AG20443 (cell line): ENCODE data around the gene FAM241B.
A peak's percentile ranks its signal among the peaks of the same experiment; 100 is the strongest.

Source experiments
- DNase-seq: peaks from one replicate; pipeline ENCODE4 v3.0.0; 2012; ENCODE audit warnings: low spot score, mixed read lengths

The FAM241B gene

DNA sequence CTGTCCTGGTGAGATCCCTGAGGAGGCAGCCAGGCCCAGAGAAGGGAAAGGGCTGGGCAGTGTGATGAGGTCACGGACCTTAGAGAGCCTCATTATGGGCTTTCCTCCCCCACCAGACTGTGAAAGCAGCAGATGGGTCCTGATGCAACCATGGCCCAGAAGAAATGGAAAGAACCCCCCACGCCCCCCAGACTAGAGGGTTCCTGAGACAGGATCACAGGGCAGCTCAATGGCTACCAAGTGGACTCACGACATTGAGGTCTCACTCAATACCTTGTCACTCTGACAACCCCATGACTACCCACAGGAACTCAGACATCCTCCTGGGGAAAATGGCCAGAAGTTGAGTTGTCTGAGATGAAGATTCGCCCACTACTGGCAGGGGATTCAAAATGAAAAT is 36.7 kb downstream of the FAM241B start:
- no peak for DNase-seq

DNA sequence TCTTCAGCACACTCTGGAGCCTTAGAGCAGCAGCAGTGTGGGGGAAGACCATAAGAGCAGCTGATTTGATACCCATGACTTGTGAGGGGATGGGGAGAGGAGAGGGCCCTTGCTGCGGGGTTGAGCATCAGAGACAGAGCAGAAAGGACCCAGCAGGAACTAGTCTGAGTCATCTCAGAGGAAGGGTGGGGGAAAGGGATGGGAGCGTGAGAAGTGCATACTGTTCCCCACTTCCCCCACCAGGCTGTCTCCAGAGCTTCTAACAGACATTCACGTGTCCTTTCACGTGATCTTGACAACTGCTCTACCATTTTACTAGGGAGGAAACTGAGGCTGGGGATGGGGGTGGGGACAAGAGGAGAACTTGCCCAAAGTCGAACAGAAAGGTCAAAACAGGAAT is 38.7 kb downstream of the FAM241B start:
- no peak for DNase-seq

DNA sequence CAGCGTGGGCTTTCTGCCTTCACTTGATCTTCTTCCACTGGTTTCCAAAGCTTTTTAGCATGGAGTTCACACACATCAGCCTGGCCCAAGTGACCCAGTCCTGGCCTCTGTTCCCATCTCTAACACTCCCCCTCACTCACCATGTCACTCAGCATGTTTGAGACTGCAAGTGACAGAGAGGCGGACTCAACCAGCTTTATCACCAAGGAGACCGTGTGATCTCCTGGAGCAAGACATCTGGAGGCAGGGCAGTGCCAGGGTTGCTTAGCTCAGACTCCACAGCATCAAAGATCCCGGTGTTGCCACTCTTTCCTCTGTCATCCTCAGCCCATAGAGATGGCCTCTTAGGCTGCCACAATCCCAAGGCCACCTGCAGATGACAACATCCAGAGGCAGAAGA is 39.4 kb downstream of the FAM241B start:
- DNase-seq, result no peak

DNA sequence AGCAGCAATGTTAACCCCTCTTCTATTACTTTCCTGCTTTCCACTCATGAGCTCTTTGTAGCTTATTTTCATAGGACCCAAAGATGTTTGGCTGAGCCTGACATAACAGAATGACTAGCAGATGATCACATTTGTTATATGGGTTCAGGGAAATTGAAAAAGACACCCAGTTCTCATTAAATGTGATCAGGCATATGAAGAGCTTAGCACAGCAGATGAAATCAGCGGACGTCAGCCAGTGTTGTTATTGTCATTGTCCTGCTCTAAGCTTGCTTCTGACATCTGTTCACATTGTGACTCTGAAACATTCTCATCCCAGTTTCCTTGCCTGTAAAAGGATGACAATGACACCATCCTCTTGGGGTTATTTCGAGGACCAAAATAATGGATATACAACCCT is 43.5 kb downstream of the FAM241B start:
- no peak for DNase-seq

DNA sequence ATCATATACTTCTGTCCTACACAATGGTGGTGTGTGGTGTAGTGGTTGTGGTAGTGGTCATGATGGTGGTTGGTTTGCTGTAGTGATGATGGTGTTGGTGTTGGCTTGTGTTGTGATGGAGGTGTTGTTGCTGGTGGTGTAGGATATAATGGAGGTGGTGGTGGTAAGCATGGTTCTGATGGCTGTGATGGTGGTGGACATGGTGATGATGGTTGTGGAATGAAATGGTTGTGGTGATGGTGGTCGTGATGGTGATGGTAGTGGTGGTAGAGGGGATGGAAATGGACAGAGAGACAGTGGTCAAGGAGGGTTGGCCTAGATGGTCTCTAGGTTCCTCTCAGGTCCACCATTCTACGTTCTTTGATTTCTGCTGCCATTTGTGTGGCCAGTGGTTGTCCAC is 44.7 kb downstream of the FAM241B start:
- DNase-seq, result no peak

DNA sequence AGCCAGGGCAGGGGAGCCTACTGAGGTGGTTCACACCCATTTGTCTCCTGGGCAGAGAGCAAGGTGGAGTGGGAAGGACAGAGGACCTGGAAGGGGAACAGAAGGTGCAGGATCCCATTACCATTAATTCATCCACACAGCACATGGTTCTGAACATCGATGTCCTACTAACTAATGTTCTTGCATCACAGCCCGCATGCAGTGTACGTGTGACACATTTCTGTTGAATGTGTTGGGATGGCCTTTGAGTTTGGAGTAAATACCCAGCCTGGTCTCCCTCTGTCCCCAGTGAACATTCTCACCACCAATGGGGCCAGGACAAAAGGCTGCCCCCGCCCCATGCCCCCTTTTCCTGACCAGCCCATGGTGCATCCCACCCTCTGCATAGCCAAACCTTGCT is 46.3 kb downstream of the FAM241B start:
- DNase-seq, result no peak

DNA sequence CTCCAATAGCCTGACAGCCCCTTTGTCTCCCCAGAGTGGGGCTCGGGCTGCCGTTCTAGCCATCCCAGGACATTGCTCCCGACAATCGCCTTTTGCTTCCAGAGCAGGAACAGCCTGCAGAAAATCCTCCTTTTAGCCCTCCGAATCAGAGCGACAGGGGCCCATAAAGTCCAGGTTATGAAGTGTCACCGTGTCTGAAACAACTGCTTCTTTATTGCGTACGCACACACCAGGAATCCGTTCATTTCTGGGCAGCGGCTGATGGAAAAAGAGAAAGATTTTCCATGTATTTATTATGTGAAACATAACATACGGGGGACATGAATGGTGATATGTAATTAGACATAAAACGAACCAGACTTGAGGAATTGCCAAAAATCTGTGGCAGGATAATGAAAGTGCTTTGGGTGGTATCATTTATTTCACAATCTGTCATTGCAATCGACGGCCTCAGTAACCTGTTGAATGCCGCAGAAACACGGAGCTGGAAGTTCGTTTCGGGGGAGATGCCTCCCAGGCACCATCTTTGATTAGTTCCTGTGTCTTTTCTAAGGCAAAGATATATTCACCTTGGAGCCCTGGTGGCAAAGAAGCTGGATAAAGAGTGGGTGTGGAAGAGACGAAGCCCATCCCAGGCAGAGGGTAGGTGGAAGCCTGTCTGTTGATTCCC is 48.1 kb downstream of the FAM241B start:
- DNase-seq, result no peak

DNA sequence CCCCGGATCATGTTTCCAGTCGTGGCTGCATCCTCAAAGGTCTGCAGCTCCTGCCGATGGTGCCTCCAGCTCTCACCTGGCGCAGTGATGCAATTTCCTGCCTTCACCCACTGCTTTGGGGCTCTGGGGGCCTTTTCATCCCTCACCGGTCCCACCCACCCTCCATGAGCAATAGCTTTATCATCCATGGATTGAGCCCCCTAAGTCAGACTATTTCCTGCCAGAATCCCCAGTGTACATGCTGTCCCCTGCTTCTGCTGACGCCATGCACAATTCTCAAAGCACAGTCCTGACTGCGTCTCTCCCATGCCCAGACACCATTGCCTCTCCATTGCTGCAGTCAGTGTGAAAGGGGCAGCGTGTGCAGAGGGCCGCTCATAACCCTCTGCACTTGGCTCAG is 49.7 kb downstream of the FAM241B start:
- DNase-seq, result no peak

DNA sequence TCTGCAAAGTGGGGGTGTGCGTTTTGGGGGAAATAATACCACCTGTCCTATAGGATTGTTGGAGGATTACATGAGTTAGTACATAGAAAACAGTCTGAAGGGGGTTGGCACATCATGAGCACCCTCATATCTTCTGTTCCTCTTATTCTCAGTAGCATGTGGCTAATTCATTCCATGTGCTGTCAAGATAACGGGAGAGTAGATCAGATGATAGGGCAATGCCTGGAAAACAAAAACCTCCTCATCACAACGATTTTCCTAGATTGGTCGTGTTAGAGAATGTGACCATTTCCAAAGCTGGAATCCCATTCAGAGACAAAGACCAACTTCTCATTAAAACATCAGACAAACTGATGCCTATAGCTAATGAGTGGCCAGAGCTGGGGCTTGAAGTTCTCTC is 50.6 kb downstream of the FAM241B start:
- no peak for DNase-seq

DNA sequence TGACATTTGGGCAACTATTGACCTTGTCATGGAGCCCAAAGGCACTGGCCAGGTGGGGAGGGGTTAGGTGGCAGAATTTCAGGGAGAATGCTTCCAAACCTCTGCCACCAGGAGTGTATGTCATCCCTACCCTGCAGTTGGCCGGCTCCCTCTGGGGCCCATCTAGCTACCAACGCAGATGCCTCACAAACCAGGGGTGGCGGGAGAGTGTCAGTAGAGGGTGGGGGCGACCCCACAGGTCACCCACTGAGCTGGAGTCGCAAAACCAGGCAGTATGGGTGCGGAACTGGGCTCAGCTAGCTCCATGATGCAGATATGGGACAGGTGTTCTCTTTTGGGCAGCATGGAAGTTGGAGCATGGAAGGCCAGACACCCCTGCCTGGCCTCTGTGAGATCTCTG is 51.4 kb downstream of the FAM241B start:
- no peak for DNase-seq

DNA sequence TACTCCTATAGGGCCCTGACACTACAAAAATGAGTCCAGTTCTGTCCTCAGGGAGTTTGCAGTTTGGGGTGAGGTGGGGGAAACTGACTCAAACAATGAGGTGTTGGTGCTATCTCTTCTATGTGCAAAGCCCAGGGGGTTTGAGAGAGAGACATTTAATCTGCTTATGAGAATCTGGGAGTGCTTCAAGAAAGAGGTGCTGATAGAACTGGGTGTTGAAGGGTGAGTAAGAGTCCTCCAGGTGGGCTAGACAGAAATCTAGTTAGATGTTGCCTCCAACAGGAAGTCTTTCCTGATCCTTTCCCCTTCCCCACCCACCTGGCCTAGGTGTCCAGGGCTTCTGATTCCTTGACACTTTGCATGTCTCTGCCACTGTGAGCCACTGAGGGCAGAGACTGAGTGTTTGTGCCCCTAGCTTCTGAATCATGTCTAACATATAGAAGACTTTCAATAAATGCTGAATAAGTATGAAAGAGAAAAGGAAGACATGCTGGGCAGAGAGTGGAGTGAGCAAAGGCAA is 53.0 kb downstream of the FAM241B start:
- peak; percentile 6 for DNase-seq
